HG02623 (cell line): ENCODE results near the gene PXYLP1.
"Not testable (repeated sequence)": the region's sequence is repeated elsewhere in the genome, so short reads cannot be mapped to it uniquely, and the experiment has no call there.

Experiments
- ATAC-seq: cut with Tn5 transposase; IDR thresholded peaks from one replicate; pipeline ENCODE4 v1.9.1; 2021; ENCODE audit warnings: moderate library complexity; ENCODE audit not compliant: unreplicated experiment

Gene PXYLP1

GRCh38 chr3:141231101-141231951 is at the start of gene PXYLP1:
PXYLP1 (plus strand) TSS chr3:141231825; CDS start chr3:141260176, 28,351 bp downstream.
- peak; percentile 95 for ATAC-seq

GRCh38 chr3:141183606-141184005 is 48.0 kb upstream of the PXYLP1 start:
- no peak for ATAC-seq

GRCh38 chr3:141184430-141184829 is 47.2 kb upstream of the PXYLP1 start:
- no peak for ATAC-seq

GRCh38 chr3:141191097-141191749 is 40.4 kb upstream of the PXYLP1 start:
- no peak for ATAC-seq

GRCh38 chr3:141192345-141192744 is 39.3 kb upstream of the PXYLP1 start:
- peak; percentile 99 for ATAC-seq

- no peak for ATAC-seq
Observed at GRCh38 chr3:141193066-141193830, 38.4 kb upstream of the PXYLP1 start.

- ATAC-seq = no peak
Observed at GRCh38 chr3:141201122-141201521, 30.5 kb upstream of the PXYLP1 start.

GRCh38 chr3:141202682-141203081 is 28.9 kb upstream of the PXYLP1 start:
- ATAC-seq = no peak

GRCh38 chr3:141203866-141204265 is 27.8 kb upstream of the PXYLP1 start:
- ATAC-seq = no peak

- no peak for ATAC-seq
Observed at GRCh38 chr3:141204343-141204742, 27.3 kb upstream of the PXYLP1 start.

- not testable (repeated sequence) for ATAC-seq
Observed at GRCh38 chr3:141211306-141211705, 20.3 kb upstream of the PXYLP1 start.

- no peak for ATAC-seq
Observed at GRCh38 chr3:141212101-141212500, 19.5 kb upstream of the PXYLP1 start.

- no peak for ATAC-seq
Observed at GRCh38 chr3:141212555-141212954, 19.1 kb upstream of the PXYLP1 start.

- no peak for ATAC-seq
Observed at GRCh38 chr3:141216975-141217374, 14.7 kb upstream of the PXYLP1 start.

- ATAC-seq = no peak
Observed at GRCh38 chr3:141217389-141217788, 14.2 kb upstream of the PXYLP1 start.

GRCh38 chr3:141218162-141218835 is 13.3 kb upstream of the PXYLP1 start:
- no peak for ATAC-seq

- ATAC-seq = no peak
Observed at GRCh38 chr3:141218926-141219325, 12.7 kb upstream of the PXYLP1 start.

- no peak for ATAC-seq
Observed at GRCh38 chr3:141223673-141224166, 7.9 kb upstream of the PXYLP1 start.

- no peak for ATAC-seq
Observed at GRCh38 chr3:141225939-141226338, 5.7 kb upstream of the PXYLP1 start.

- no peak for ATAC-seq
Observed at GRCh38 chr3:141227216-141227615, 4.4 kb upstream of the PXYLP1 start.

- no peak for ATAC-seq
Observed at GRCh38 chr3:141227752-141228151, 3.9 kb upstream of the PXYLP1 start.
